GM19372 (cell line): ENCODE results near the gene FCHO2.

ENCODE experiments used
- ATAC-seq: cut with Tn5 transposase; IDR thresholded peaks from one replicate; pipeline ENCODE4 v1.9.1; 2021; ENCODE audit warnings: mild to moderate bottlenecking, low read depth, moderate library complexity; ENCODE audit not compliant: unreplicated experiment

The FCHO2 gene

GRCh38 chr5:73131711-73132425 is 176.0 kb downstream of the FCHO2 start:
- ATAC-seq, result no peak

GRCh38 chr5:73132759-73133158 is 176.9 kb downstream of the FCHO2 start:
- no peak for ATAC-seq

- ATAC-seq, result no peak
Measured at GRCh38 chr5:73135021-73135420, 179.2 kb downstream of the FCHO2 start.

GRCh38 chr5:73135429-73136054 is 179.7 kb downstream of the FCHO2 start:
- no peak for ATAC-seq

- ATAC-seq, result no peak
Measured at GRCh38 chr5:73136055-73136562, 180.3 kb downstream of the FCHO2 start.

- no peak for ATAC-seq
Measured at GRCh38 chr5:73137563-73138530, 182.0 kb downstream of the FCHO2 start.

GRCh38 chr5:73139485-73139884 is 183.6 kb downstream of the FCHO2 start:
- no peak for ATAC-seq
